MM.1S (cell line): ENCODE results near the gene ENOX1.

Experiments
- DNase-seq: peaks from one replicate; pipeline ENCODE4 v3.0.0-alpha.2; 2015
- H2AFZ ChIP-seq: fragments of 300-600 bp; sonication (generic); 2 replicates; pipeline ENCODE4 v1.6.0; 2016; ENCODE audit warnings: antibody characterized with exemption, low read length
- H3F3A ChIP-seq: fragments of 300-600 bp; sonication (generic); 2 replicates; pipeline ENCODE4 v1.6.1; 2016; ENCODE audit warnings: mild to moderate bottlenecking, antibody characterized with exemption, low read length, moderate library complexity, mixed read lengths; ENCODE audit not compliant: insufficient read depth
- H3K27ac ChIP-seq: fragments of 300-600 bp; sonication (generic); 2 replicates; pipeline ENCODE4 v1.5.1; 2016; ENCODE audit warnings: mild to moderate bottlenecking, low read length
- H3K27me3 ChIP-seq: fragments of 300-600 bp; sonication (generic); replicated peaks from 2 replicates; pipeline ENCODE4 v1.6.0; 2016; ENCODE audit warnings: low read length; ENCODE audit not compliant: insufficient read depth
- H3K36me3 ChIP-seq: fragments of 300-600 bp; sonication (generic); replicated peaks from 2 replicates; pipeline ENCODE4 v1.6.1; 2016; ENCODE audit warnings: mild to moderate bottlenecking, low read length, mixed read lengths; ENCODE audit not compliant: insufficient read depth
- H3K4me1 ChIP-seq: fragments of 300-600 bp; sonication (generic); 2 replicates; pipeline ENCODE4 v1.6.1; 2016; ENCODE audit warnings: low read length, mixed read lengths
- H3K4me2 ChIP-seq: fragments of 300-600 bp; sonication (generic); 2 replicates; pipeline ENCODE4 v1.6.0; 2016; ENCODE audit warnings: low read depth, low read length
- H3K4me3 ChIP-seq: fragments of 300-600 bp; sonication (generic); 2 replicates; pipeline ENCODE4 v1.5.1; 2016; ENCODE audit warnings: low read length, mixed read lengths
- H3K79me2 ChIP-seq: fragments of 300-600 bp; sonication (generic); 2 replicates; pipeline ENCODE4 v1.6.1; 2016; ENCODE audit warnings: mixed run types, low read length, mixed read lengths
- H3K9ac ChIP-seq: fragments of 300-600 bp; sonication (generic); 2 replicates; pipeline ENCODE4 v1.6.1; 2016; ENCODE audit warnings: low read length, mixed read lengths
- H3K9me2 ChIP-seq: fragments of 300-600 bp; sonication (generic); replicated peaks from 2 replicates; pipeline ENCODE4 v1.6.1; 2016; ENCODE audit warnings: mild to moderate bottlenecking, low read length, mixed read lengths; ENCODE audit not compliant: insufficient read depth
- H3K9me3 ChIP-seq: fragments of 300-600 bp; sonication (generic); replicated peaks from 2 replicates; pipeline ENCODE4 v1.6.1; 2016; ENCODE audit warnings: mild to moderate bottlenecking, low read length, mixed read lengths; ENCODE audit not compliant: insufficient read depth
- H4K20me1 ChIP-seq: fragments of 300-600 bp; sonication (generic); 2 replicates; pipeline ENCODE4 v1.6.1; 2016; ENCODE audit warnings: mild to moderate bottlenecking, low read length, moderate library complexity, mixed read lengths; ENCODE audit not compliant: insufficient read depth
- EZH2 ChIP-seq: fragments of 300-600 bp; sonication (generic); optimal IDR thresholded peaks from 2 replicates; pipeline ENCODE3; 2017; ENCODE audit warnings: low read depth, mild to moderate bottlenecking, antibody characterized with exemption, low read length, mixed read lengths
- EZH2phosphoT487 ChIP-seq: fragments of 300-600 bp; sonication (generic); IDR thresholded peaks from 2 replicates; pipeline ENCODE4 v1.6.1; 2018; ENCODE audit warnings: antibody characterized with exemption, low read length
- TF ChIP-seq, protein P1 (sequence below): fragments of 300-600 bp; sonication (generic); IDR thresholded peaks from 2 replicates; pipeline ENCODE4 v1.5.1; 2016; ENCODE audit warnings: antibody characterized with exemption, low read length, mixed read lengths

The ENOX1 gene

DNA sequence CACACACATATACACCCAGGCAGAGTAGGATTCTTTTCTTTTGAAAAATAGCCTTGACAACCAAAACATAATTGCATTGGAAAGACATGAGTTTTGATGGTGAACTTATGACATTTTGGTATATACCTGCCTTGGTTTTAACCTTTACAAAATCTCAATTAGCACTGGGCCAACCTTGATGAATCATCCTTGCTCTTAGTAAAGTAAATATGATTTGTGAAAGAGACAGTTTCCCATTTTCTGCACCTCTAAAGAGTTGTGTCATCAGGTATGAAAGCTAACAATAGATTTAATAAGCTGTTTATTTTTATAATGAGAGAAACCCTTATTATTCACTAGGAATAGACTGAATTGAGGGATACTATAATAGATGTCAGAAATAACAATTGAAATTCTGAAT, 15.7 kb upstream of the ENOX1 start:
- Histone ChIP-seq H3K4me3 (no peak overlapping the region), H2AFZ (no peak overlapping the region), H3K79me2 (no peaks in the 10 kb centered on the region), H3F3A (no peaks in the 10 kb centered on the region), H4K20me1 (no peaks in the 10 kb centered on the region), H3K27me3 (no peaks in the 10 kb centered on the region), H3K4me1 (no peaks in the 10 kb centered on the region), H3K36me3 (no peaks in the 10 kb centered on the region), H3K9ac (no peak overlapping the region), H3K27ac (no peak overlapping the region), H3K9me2 (no peaks in the 10 kb centered on the region), H3K9me3 (no peaks in the 10 kb centered on the region), H3K4me2 (no peak overlapping the region)
- TF ChIP-seq, protein P1, sequence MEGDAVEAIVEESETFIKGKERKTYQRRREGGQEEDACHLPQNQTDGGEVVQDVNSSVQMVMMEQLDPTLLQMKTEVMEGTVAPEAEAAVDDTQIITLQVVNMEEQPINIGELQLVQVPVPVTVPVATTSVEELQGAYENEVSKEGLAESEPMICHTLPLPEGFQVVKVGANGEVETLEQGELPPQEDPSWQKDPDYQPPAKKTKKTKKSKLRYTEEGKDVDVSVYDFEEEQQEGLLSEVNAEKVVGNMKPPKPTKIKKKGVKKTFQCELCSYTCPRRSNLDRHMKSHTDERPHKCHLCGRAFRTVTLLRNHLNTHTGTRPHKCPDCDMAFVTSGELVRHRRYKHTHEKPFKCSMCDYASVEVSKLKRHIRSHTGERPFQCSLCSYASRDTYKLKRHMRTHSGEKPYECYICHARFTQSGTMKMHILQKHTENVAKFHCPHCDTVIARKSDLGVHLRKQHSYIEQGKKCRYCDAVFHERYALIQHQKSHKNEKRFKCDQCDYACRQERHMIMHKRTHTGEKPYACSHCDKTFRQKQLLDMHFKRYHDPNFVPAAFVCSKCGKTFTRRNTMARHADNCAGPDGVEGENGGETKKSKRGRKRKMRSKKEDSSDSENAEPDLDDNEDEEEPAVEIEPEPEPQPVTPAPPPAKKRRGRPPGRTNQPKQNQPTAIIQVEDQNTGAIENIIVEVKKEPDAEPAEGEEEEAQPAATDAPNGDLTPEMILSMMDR: no peak
- no peak for TF ChIP-seq EZH2phosphoT487
- no peak for TF ChIP-seq EZH2
- DNase-seq: no peak

DNA sequence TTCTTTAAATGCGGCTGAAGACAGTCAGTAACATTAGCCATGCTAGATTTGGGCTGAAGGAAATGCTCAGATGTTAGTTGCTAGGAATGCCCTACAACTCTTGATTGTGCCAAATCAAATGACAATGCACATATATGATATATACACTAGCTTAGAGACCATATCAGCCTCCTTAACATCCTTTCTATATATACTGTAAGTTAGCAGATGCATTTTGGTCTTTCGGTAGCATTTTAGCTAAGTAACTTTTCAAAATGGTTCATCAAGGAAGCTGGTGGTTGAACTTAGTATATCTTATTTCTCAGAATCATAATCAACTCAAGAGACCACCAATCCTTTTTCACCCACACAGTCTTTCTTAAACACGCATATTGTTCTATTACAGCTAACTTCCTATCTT, 14.1 kb upstream of the ENOX1 start:
- Histone ChIP-seq H3K79me2 (no peaks in the 10 kb centered on the region), H3F3A (no peaks in the 10 kb centered on the region), H3K4me1 (no peaks in the 10 kb centered on the region), H3K9me2 (no peaks in the 10 kb centered on the region), H2AFZ (no peak overlapping the region), H4K20me1 (no peaks in the 10 kb centered on the region), H3K4me3 (no peak overlapping the region), H3K36me3 (no peaks in the 10 kb centered on the region), H3K9me3 (no peaks in the 10 kb centered on the region), H3K27ac (no peak overlapping the region), H3K27me3 (no peaks in the 10 kb centered on the region), H3K4me2 (no peak overlapping the region), H3K9ac (no peak overlapping the region)
- no peak for DNase-seq
- no peak for TF ChIP-seq EZH2phosphoT487
- no peak for TF ChIP-seq EZH2
- TF ChIP-seq, protein P1: no peak

DNA sequence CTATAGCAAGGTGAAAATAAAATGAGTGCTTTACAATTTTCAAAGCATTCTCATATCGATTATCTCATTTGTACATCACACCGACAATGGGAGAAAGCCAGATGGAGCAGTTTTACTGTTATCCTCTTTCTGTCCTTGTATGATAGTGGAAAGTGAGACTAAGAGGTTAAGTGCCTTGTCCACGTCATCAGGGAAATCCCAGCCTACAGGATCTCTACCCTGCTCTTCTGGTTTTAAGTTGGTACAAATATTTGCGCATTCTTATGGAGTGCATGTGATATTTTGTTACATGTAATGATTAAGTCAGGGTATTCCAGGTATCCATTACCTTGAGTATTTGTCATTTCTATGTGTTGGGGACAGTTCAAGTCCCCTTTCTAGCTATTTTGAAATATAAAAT, 12.4 kb upstream of the ENOX1 start:
- Histone ChIP-seq H3K36me3 (no peaks in the 10 kb centered on the region), H3K4me1 (no peaks in the 10 kb centered on the region), H3K27me3 (no peaks in the 10 kb centered on the region), H3K9ac (no peak overlapping the region), H3K79me2 (no peaks in the 10 kb centered on the region), H2AFZ (no peak overlapping the region), H3F3A (no peaks in the 10 kb centered on the region), H3K4me2 (no peak overlapping the region), H3K9me3 (no peaks in the 10 kb centered on the region), H3K4me3 (no peak overlapping the region), H3K27ac (no peak overlapping the region), H3K9me2 (no peaks in the 10 kb centered on the region), H4K20me1 (no peaks in the 10 kb centered on the region)
- no peak for DNase-seq
- TF ChIP-seq, protein P1: no peak
- no peak for TF ChIP-seq EZH2
- TF ChIP-seq EZH2phosphoT487: no peak
